ENCODE measurements around the gene WRNIP1. TPM values are rescaled to one million over a fixed set of nuclear protein-coding genes. Genes with fewer than 3 reads are reported as not detected.
"Not testable (repeated sequence)": the region's sequence is repeated elsewhere in the genome, so short reads cannot be mapped to it uniquely, and the experiment has no call there.

WRNIP1 gene
- total RNA-seq, 2 experiments from 2014 or later = 48.2 to 49.6 TPM

DNA sequence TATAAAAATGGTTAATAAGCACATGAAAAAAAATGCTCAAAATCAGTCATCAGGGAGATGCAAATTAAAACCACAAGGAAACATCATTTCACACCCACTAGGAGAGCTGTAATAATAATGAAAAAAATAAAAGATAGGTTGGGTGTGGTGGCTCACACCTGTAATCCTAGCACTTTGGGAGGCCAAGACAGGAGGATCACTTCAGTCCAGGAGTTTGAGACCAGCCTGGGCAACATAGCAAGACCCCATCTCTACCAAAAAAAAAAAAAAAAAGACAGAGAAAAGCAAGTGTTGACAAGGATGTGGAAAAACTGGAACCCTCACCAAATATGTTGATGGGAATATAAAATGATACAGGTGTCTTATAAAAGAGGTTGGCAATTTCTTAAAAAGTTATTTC lies 11.4 kb upstream of the WRNIP1 start:
- H3K27ac Mint-ChIP-seq = no peak overlapping the region
- no peaks in the 10 kb centered on the region for H3K36me3 Mint-ChIP-seq (ENCODE audit: low read depth)
- peaks cover 23% of the 10 kb centered on the region for H3K4me1 Mint-ChIP-seq (ENCODE audit: low read depth)
- ChIA-PET POLR2A (no interaction called here), CTCF (interaction anchor here (0.7 to 5.9 kb wide), 3 partner anchors 7 to 16 kb away, joined by 3 to 109 read pairs (median 7); no protein-coding TSS in a partner anchor)
- no peak overlapping the region for H3K4me3 Mint-ChIP-seq
- DNase-seq = no peak
- no peaks in the 10 kb centered on the region for H3K9me3 Mint-ChIP-seq (ENCODE audit: insufficient read depth)
- no peak for ATAC-seq
- H3K27me3 Mint-ChIP-seq (ENCODE audit: low read depth) = peaks cover 39% of the 10 kb centered on the region

- Mint-ChIP-seq H3K9me3 (ENCODE audit: insufficient read depth) (no peaks in the 10 kb centered on the region), H3K4me1 (ENCODE audit: low read depth) (peaks cover 23% of the 10 kb centered on the region), H3K27me3 (ENCODE audit: low read depth) (peaks cover 35% of the 10 kb centered on the region), H3K4me3 (no peak overlapping the region), H3K27ac (no peak overlapping the region), H3K36me3 (ENCODE audit: low read depth) (no peaks in the 10 kb centered on the region)
- POLR2A ChIA-PET = interaction anchor here (0.6 kb wide), 1 partner anchor 1081 kb away, joined by 3 read pairs; no protein-coding TSS in a partner anchor
- no peak for DNase-seq
- ATAC-seq = no peak
- CTCF ChIA-PET = interaction anchor here (3.2 kb wide), 1 partner anchor 16 kb away, joined by 16 read pairs; no protein-coding TSS in a partner anchor
Observed at GRCh38 chr6:2754393-2754792, 10.8 kb upstream of the WRNIP1 start.

DNA sequence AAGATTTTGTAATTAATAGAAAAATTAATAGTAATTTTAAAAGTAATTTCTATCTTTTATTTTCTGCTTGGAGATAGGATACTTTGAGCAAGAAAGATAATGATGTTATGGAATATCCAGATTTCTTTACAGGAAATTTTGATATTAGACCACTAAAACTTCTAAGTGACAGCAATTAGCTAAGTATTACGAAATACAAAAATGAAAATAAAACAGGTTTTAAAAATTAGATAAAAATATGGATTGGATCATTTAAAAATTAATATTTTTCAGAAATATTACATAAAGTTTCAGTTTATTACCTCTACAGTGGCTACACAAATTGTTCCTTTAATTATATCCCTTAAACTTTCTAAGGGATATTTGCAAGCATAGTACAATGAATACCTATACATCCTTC lies 10.3 kb upstream of the WRNIP1 start:
- DNase-seq (no peak), ATAC-seq (no peak)
- Mint-ChIP-seq H3K4me1 (ENCODE audit: low read depth) (peaks cover 21% of the 10 kb centered on the region), H3K9me3 (ENCODE audit: insufficient read depth) (no peaks in the 10 kb centered on the region), H3K4me3 (no peak overlapping the region), H3K36me3 (ENCODE audit: low read depth) (no peaks in the 10 kb centered on the region), H3K27ac (no peak overlapping the region), H3K27me3 (ENCODE audit: low read depth) (peaks cover 32% of the 10 kb centered on the region)
- ChIA-PET CTCF (interaction anchor here (3.2 kb wide), 1 partner anchor 17 kb away, joined by 16 read pairs; no protein-coding TSS in a partner anchor), POLR2A (no interaction called here)

DNA sequence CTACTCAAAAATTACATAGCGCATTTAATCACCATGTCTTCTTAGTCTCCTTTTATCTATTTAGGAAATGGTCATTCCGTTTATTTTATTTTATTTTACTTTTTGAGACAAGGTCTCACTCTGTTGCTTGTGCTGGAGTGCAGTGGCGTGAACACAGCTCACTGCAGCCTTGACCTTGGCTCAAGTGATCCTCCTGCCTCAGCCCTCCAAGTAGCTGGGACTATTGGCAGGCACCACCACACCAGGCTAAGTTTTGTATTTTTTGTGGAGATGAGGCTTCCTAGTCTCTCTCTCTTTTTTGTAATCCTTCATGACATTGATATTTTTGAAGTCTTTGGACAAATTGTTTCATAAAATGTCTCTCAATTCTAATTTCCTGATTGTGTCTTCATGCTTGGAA lies 9.7 kb upstream of the WRNIP1 start:
- CTCF ChIA-PET = interaction anchor here (2.1 to 3.2 kb wide), 2 partner anchors 17 to 121 kb away, joined by 4 to 16 read pairs; no protein-coding TSS in a partner anchor
- DNase-seq (no peak), ATAC-seq (no peak)
- H3K9me3 Mint-ChIP-seq (ENCODE audit: insufficient read depth) = no peaks in the 10 kb centered on the region
- POLR2A ChIA-PET = no interaction called here
- H3K27ac Mint-ChIP-seq = no peak overlapping the region
- no peaks in the 10 kb centered on the region for H3K36me3 Mint-ChIP-seq (ENCODE audit: low read depth)
- H3K4me1 Mint-ChIP-seq (ENCODE audit: low read depth) = peaks cover 21% of the 10 kb centered on the region
- no peak overlapping the region for H3K4me3 Mint-ChIP-seq
- H3K27me3 Mint-ChIP-seq (ENCODE audit: low read depth) = peaks cover 31% of the 10 kb centered on the region

DNA sequence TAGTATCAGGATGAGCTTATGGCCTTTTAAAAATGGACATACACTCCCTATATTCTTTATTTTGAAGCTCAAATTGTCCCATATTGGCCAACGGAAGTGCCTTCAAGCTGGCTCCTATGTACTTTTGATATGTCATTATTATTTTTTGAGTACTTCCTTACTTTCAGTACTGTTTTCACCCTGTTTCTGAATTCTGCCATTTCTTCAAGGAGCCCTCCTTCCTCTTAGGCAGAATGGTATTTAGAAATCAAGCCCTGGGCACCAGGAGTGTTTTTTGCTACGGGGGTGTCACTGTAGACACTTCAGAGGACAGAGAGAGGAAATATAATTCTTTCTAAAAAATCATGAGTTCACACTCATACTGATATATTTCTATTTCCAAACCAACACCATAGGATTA lies 9.0 kb upstream of the WRNIP1 start:
- H3K4me1 Mint-ChIP-seq (ENCODE audit: low read depth) = peaks cover 24% of the 10 kb centered on the region
- no peak for ATAC-seq
- CTCF ChIA-PET = interaction anchor here (0.8 to 3.2 kb wide), 3 partner anchors 18 to 122 kb away, joined by 3 to 16 read pairs (median 4); no protein-coding TSS in a partner anchor

GRCh38 chr6:2756687-2757224 lies 8.4 kb upstream of the WRNIP1 start:
- ChIA-PET CTCF (interaction anchor here (0.8 to 3.2 kb wide), 3 partner anchors 19 to 122 kb away, joined by 3 to 16 read pairs (median 4); no protein-coding TSS in a partner anchor), POLR2A (interaction anchor here (1.1 kb wide), 1 partner anchor 8 kb away, joined by 7 read pairs; the partner anchor contains the start of gene WRNIP1)
- no peaks in the 10 kb centered on the region for H3K36me3 Mint-ChIP-seq (ENCODE audit: low read depth)

More for the DNA sequence above, 9.0 kb upstream of the WRNIP1 start:
- Mint-ChIP-seq H3K4me3 (no peak overlapping the region), H3K27ac (no peak overlapping the region), H3K36me3 (ENCODE audit: low read depth) (no peaks in the 10 kb centered on the region), H3K27me3 (ENCODE audit: low read depth) (peaks cover 24% of the 10 kb centered on the region), H3K9me3 (ENCODE audit: insufficient read depth) (no peaks in the 10 kb centered on the region)
- POLR2A ChIA-PET = no interaction called here
- DNase-seq = no peak

GRCh38 chr6:2758980-2759379 lies 6.2 kb upstream of the WRNIP1 start:
- CTCF ChIA-PET = interaction anchor here (1.3 to 6.7 kb wide), 4 partner anchors 8 to 228 kb away, joined by 4 to 109 read pairs (median 42); partner anchors contain the start of gene MYLK4
- DNase-seq = no peak
- ATAC-seq = no peak
- H3K4me3 Mint-ChIP-seq = no peak overlapping the region
- H3K27ac Mint-ChIP-seq = no peak overlapping the region
- peaks cover 19% of the 10 kb centered on the region for H3K4me1 Mint-ChIP-seq (ENCODE audit: low read depth)
- no peaks in the 10 kb centered on the region for H3K9me3 Mint-ChIP-seq (ENCODE audit: insufficient read depth)
- POLR2A ChIA-PET = interaction anchor here (0.6 kb wide), 1 partner anchor 15 kb away, joined by 3 read pairs; no protein-coding TSS in a partner anchor
- no peaks in the 10 kb centered on the region for H3K36me3 Mint-ChIP-seq (ENCODE audit: low read depth)
- peaks cover 17% of the 10 kb centered on the region for H3K27me3 Mint-ChIP-seq (ENCODE audit: low read depth)

More at GRCh38 chr6:2756687-2757224, 8.4 kb upstream of the WRNIP1 start:
- no peak for ATAC-seq
- DNase-seq = no peak
- Mint-ChIP-seq H3K27me3 (ENCODE audit: low read depth) (peaks cover 23% of the 10 kb centered on the region), H3K27ac (no peak overlapping the region), H3K4me3 (no peak overlapping the region), H3K4me1 (ENCODE audit: low read depth) (peaks cover 25% of the 10 kb centered on the region), H3K9me3 (ENCODE audit: insufficient read depth) (no peaks in the 10 kb centered on the region)

- POLR2A ChIA-PET = interaction anchor here (0.7 kb wide), 1 partner anchor 23 kb away, joined by 3 read pairs; no protein-coding TSS in a partner anchor
Observed at GRCh38 chr6:2760882-2761842, 4.0 kb upstream of the WRNIP1 start.

GRCh38 chr6:2762868-2763267 lies 2.3 kb upstream of the WRNIP1 start:
- DNase-seq, ATAC-seq: not testable (repeated sequence)
- H3K36me3 Mint-ChIP-seq (ENCODE audit: low read depth) = peaks cover 12% of the 10 kb centered on the region

More at GRCh38 chr6:2760882-2761842, 4.0 kb upstream of the WRNIP1 start:
- Mint-ChIP-seq H3K27me3 (ENCODE audit: low read depth) (peaks cover 8% of the 10 kb centered on the region), H3K4me3 (peak overlapping the region; percentile 61), H3K4me1 (ENCODE audit: low read depth) (peaks cover 28% of the 10 kb centered on the region), H3K36me3 (ENCODE audit: low read depth) (no peaks in the 10 kb centered on the region), H3K9me3 (ENCODE audit: insufficient read depth) (no peaks in the 10 kb centered on the region), H3K27ac (peak overlapping the region; percentile 27)
- CTCF ChIA-PET = interaction anchor here (0.7 to 6.7 kb wide), 17 partner anchors 9 to 1165 kb away, joined by 3 to 109 read pairs (median 3); partner anchors contain the start of gene MYLK4
- no peak for ATAC-seq
- no peak for DNase-seq

DNA sequence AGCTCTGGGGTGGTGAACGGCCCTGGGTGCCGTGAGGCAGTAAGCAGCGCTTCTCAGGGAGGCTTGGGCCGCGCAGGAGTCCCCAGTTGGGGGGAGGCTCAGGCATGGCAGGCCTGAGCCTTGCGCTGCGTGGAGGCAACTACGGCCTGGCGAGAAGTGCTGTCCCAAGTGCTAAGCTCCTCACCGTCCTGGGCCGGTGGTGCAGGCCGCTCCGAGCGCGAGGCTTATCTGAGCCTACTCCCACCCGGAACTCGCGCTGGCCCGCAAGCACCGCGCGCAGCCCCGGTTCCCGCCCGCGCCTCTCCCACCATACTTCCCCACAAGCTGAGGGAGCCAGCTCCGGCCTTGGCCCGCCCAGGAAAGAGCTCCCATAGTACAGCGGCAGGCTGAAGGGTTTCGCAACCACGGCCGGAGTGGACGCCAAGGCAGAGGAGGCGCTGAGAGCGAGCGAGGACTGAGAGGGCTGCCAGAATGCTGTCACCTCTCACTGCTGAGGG lies 1.8 kb upstream of the WRNIP1 start:
- peaks cover 42% of the 10 kb centered on the region for H3K4me1 Mint-ChIP-seq (ENCODE audit: low read depth)
- DNase-seq (no peak), ATAC-seq (no peak)
- H3K27me3 Mint-ChIP-seq (ENCODE audit: low read depth) = no peaks in the 10 kb centered on the region
- ChIA-PET POLR2A (interaction anchor here (0.6 to 1.2 kb wide), 3 partner anchors 78 to 1258 kb away, joined by 3 to 4 read pairs (median 3); partner anchors contain the start of gene SERPINB1), CTCF (interaction anchor here (0.7 to 6.7 kb wide), 6 partner anchors 10 to 256 kb away, joined by 3 to 109 read pairs (median 3); partner anchors contain the start of gene MYLK4)
- no peak overlapping the region for H3K4me3 Mint-ChIP-seq
- H3K36me3 Mint-ChIP-seq (ENCODE audit: low read depth) = peaks cover 17% of the 10 kb centered on the region
- no peak overlapping the region for H3K27ac Mint-ChIP-seq
- no peaks in the 10 kb centered on the region for H3K9me3 Mint-ChIP-seq (ENCODE audit: insufficient read depth)

More at GRCh38 chr6:2762868-2763267, 2.3 kb upstream of the WRNIP1 start:
- Mint-ChIP-seq H3K4me3 (peak overlapping the region; percentile 6), H3K4me1 (ENCODE audit: low read depth) (peaks cover 37% of the 10 kb centered on the region)
- H3K27me3 Mint-ChIP-seq (ENCODE audit: low read depth); H3K27ac Mint-ChIP-seq; H3K9me3 Mint-ChIP-seq (ENCODE audit: insufficient read depth): not testable (repeated sequence)
- ChIA-PET POLR2A (interaction anchor here (1.2 kb wide), 1 partner anchor 79 kb away, joined by 3 read pairs; the partner anchor contains the start of gene SERPINB1), CTCF (interaction anchor here (0.7 to 6.7 kb wide), 7 partner anchors 10 to 256 kb away, joined by 3 to 109 read pairs (median 3); partner anchors contain the start of gene MYLK4)

Measured in activated CD8-positive, alpha-beta T cell treated with anti-CD3 and anti-CD28 coated beads, Interleukin-2, amount 10 ng/mL, durations not matched to agents 7 days and 5 days (primary cell).